DND-41 (cell line): ENCODE data around the gene VIT.

Experiments used
- EZH2 ChIP-seq: IDR thresholded peaks from 3 replicates; pipeline ENCODE4 v1.6.1; 2012; ENCODE audit warnings: borderline replicate concordance, low read depth, mild to moderate bottlenecking, moderate library complexity, low read length, inconsistent platforms; ENCODE audit not compliant: severe bottlenecking
- TF ChIP-seq, protein P1 (sequence below): IDR thresholded peaks from 2 replicates; pipeline ENCODE4 v1.5.1; 2012; ENCODE audit warnings: borderline replicate concordance, low read length, moderate library complexity, mild to moderate bottlenecking; ENCODE audit not compliant: poor library complexity, severe bottlenecking; ENCODE audit errors: extremely low read depth

DNA sequence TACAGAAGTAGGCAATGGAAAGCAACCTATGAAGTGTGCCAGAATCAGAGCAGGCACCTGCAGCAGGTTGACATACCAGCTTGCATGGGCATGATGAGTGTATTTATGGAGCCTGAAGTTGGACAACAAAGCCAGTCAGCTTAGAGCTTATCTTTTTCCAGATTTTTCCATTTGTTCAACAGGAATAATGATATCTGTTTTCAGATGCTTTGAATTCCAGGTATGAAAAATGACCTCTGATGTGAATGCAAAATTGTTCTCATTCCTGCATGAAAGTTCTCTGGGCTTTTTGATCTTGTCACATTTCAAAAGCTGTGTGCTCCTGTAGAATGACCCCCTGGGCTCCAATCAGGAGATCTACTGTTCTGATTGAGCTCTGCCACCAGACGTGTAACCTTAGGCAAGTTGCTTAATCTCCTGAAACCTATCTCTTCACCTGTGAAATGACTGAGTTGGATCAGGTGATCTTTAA lies 38.2 kb upstream of the VIT start:
- TF ChIP-seq, protein P1, sequence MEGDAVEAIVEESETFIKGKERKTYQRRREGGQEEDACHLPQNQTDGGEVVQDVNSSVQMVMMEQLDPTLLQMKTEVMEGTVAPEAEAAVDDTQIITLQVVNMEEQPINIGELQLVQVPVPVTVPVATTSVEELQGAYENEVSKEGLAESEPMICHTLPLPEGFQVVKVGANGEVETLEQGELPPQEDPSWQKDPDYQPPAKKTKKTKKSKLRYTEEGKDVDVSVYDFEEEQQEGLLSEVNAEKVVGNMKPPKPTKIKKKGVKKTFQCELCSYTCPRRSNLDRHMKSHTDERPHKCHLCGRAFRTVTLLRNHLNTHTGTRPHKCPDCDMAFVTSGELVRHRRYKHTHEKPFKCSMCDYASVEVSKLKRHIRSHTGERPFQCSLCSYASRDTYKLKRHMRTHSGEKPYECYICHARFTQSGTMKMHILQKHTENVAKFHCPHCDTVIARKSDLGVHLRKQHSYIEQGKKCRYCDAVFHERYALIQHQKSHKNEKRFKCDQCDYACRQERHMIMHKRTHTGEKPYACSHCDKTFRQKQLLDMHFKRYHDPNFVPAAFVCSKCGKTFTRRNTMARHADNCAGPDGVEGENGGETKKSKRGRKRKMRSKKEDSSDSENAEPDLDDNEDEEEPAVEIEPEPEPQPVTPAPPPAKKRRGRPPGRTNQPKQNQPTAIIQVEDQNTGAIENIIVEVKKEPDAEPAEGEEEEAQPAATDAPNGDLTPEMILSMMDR, result no peak
- TF ChIP-seq EZH2, result no peak
